GM18519 (cell line): ENCODE results near the gene NME1.
"Not testable (repeated sequence)": the region's sequence is repeated elsewhere in the genome, so short reads cannot be mapped to it uniquely, and the experiment has no call there.

ENCODE experiments used
- ATAC-seq: cut with Tn5 transposase; IDR thresholded peaks from one replicate; pipeline ENCODE4 v1.9.1; 2021; ENCODE audit warnings: mild to moderate bottlenecking, moderate library complexity; ENCODE audit not compliant: unreplicated experiment, low FRiP score

The NME1 gene

GRCh38 chr17:51153210-51154072 is at the start of gene NME1:
NME1 (plus strand) TSS chr17:51153559; CDS start chr17:51155655, 2,096 bp downstream.
- peak; percentile 89 for ATAC-seq

- ATAC-seq: no peak
Measured at GRCh38 chr17:51107778-51108177, 45.6 kb upstream of the NME1 start.

- not testable (repeated sequence) for ATAC-seq
Measured at GRCh38 chr17:51112303-51113222, 40.8 kb upstream of the NME1 start.

GRCh38 chr17:51115179-51115578 is 38.2 kb upstream of the NME1 start:
- ATAC-seq: no peak

GRCh38 chr17:51118330-51119195 is 34.8 kb upstream of the NME1 start:
- no peak for ATAC-seq

- peak; percentile 17 for ATAC-seq
Measured at GRCh38 chr17:51119415-51120356, 33.7 kb upstream of the NME1 start.

- peak; percentile 22 for ATAC-seq
Measured at GRCh38 chr17:51120357-51120738, 33.0 kb upstream of the NME1 start.

- peak; percentile 57 for ATAC-seq
Measured at GRCh38 chr17:51120739-51121619, 32.4 kb upstream of the NME1 start, which contains the start of gene SPAG9. SPAG9 (minus strand) TSS chr17:51120868; CDS start chr17:51120656, 212 bp downstream.

- no peak for ATAC-seq
Measured at GRCh38 chr17:51121620-51122472, 31.5 kb upstream of the NME1 start.

GRCh38 chr17:51122473-51123115 is 30.8 kb upstream of the NME1 start:
- not testable (repeated sequence) for ATAC-seq

GRCh38 chr17:51124640-51125503 is 28.5 kb upstream of the NME1 start:
- ATAC-seq: no peak

- no peak for ATAC-seq
Measured at GRCh38 chr17:51128076-51128475, 25.3 kb upstream of the NME1 start.

GRCh38 chr17:51132964-51133319 is 20.4 kb upstream of the NME1 start:
- ATAC-seq: no peak

- ATAC-seq: no peak
Measured at GRCh38 chr17:51133365-51133764, 20.0 kb upstream of the NME1 start.

GRCh38 chr17:51135956-51136355 is 17.4 kb upstream of the NME1 start:
- no peak for ATAC-seq

GRCh38 chr17:51142597-51142996 is 10.8 kb upstream of the NME1 start:
- ATAC-seq: no peak
